OCI-LY7 (cell line): ENCODE measurements around the gene LMTK3. TPM values are rescaled to one million over a fixed set of nuclear protein-coding genes. Genes with fewer than 3 reads are reported as not detected.

ENCODE experiments used
- BruUV-seq: library from RNA; stranded (reverse); fragments of 400-500 nt; replicated peaks from 2 replicates; lab custom pipeline; 2021; lab: Mats Ljungman, UMichigan
- CTCF ChIA-PET: fragments of 300-600 bp; sonication (Branson Sonifier 250); formaldehyde crosslinking; loops from one replicate; lab custom pipeline; 2022; ENCODE audit warnings: antibody characterized with exemption; ENCODE audit not compliant: unreplicated experiment; lab: Charles Lee
- POLR2A ChIA-PET: fragments of 300-600 bp; sonication (Branson Sonifier 250); formaldehyde crosslinking; loops from one replicate; lab custom pipeline; 2022; ENCODE audit warnings: antibody characterized with exemption; lab: Charles Lee
- DNase-seq: peaks from one replicate; pipeline ENCODE4 v3.0.0-alpha.2; 2015; ENCODE audit warnings: low spot score
- H2AFZ ChIP-seq: fragments of 200-600 bp; sonication (generic), shearing (Covaris generic); 2 replicates; pipeline ENCODE4 v1.6.1; 2014; ENCODE audit warnings: mild to moderate bottlenecking, antibody characterized with exemption, low read length, moderate library complexity
- H3K27ac ChIP-seq: fragments of 200-600 bp; sonication (generic); 2 replicates; pipeline ENCODE4 v1.5.1; 2014; ENCODE audit warnings: mixed run types, low read depth, mild to moderate bottlenecking, moderate library complexity, low read length, inconsistent platforms; ENCODE audit not compliant: poor library complexity, severe bottlenecking
- H3K36me3 ChIP-seq: fragments of 200-600 bp; sonication (generic); 2 replicates; pipeline ENCODE4 v1.6.1; 2014; ENCODE audit warnings: mild to moderate bottlenecking, antibody characterized with exemption, low read length, moderate library complexity, mixed read lengths; ENCODE audit not compliant: insufficient read depth
- H3K4me1 ChIP-seq: fragments of 200-600 bp; sonication (generic); 2 replicates; pipeline ENCODE4 v1.5.1; 2014; ENCODE audit warnings: mild to moderate bottlenecking, low read length; ENCODE audit not compliant: insufficient read depth, poor library complexity, severe bottlenecking
- H3K4me2 ChIP-seq: fragments of 200-600 bp; sonication (generic); 2 replicates; pipeline ENCODE4 v1.6.1; 2014; ENCODE audit warnings: mild to moderate bottlenecking, low read length
- H3K4me3 ChIP-seq: fragments of 200-600 bp; sonication (generic); 2 replicates; pipeline ENCODE4 v1.5.1; 2014; ENCODE audit warnings: mild to moderate bottlenecking, low read depth, low read length; ENCODE audit not compliant: poor library complexity, severe bottlenecking
- H3K79me2 ChIP-seq: fragments of 200-600 bp; sonication (generic); 2 replicates; pipeline ENCODE4 v1.6.1; 2016; ENCODE audit warnings: low read depth, mild to moderate bottlenecking, low read length, moderate library complexity, mixed read lengths; ENCODE audit not compliant: insufficient read depth
- H3K9me2 ChIP-seq: fragments of 200-600 bp; sonication (generic); 2 replicates; pipeline ENCODE4 v1.6.1; 2016; ENCODE audit warnings: mild to moderate bottlenecking, low read length, mixed read lengths; ENCODE audit not compliant: insufficient read depth
- H3K9me3 ChIP-seq: fragments of 200-600 bp; sonication (generic); 2 replicates; pipeline ENCODE4 v1.6.1; 2014; ENCODE audit warnings: mild to moderate bottlenecking, mixed run types, low read length, mixed read lengths
- H4K20me1 ChIP-seq: fragments of 200-600 bp; sonication (generic); 2 replicates; pipeline ENCODE4 v1.6.1; 2014; ENCODE audit warnings: mild to moderate bottlenecking, antibody characterized with exemption, low read length, moderate library complexity, mixed read lengths; ENCODE audit not compliant: insufficient read depth
- CTCF ChIP-seq: fragments of 200-600 bp; sonication (generic); conservative IDR thresholded peaks from 2 replicates; pipeline ENCODE4 v1.5.1; 2014; ENCODE audit warnings: mild to moderate bottlenecking, antibody characterized with exemption, low read length, moderate library complexity, mixed read lengths
- EZH2phosphoT487 ChIP-seq: fragments of 200-600 bp; sonication (generic); IDR thresholded peaks from 2 replicates; pipeline ENCODE4 v1.6.1; 2018; ENCODE audit warnings: low read depth, borderline replicate concordance, mild to moderate bottlenecking, mixed run types, antibody characterized with exemption, low read length, moderate library complexity, mixed read lengths
- intact Hi-C: fragments of 100-400 bp; cut with micrococcal nuclease; formaldehyde crosslinking; loops from one replicate; pipeline ENCODE4 v1.10.0; 2022; ENCODE audit not compliant: unreplicated experiment
- total RNA-seq, 2 experiments: library from RNA; depleted of rRNA in 1 of 2; stranded (reverse); fragments of >200 nt in 1 of 2; shearing (Covaris generic) in 1 of 2; gene quantifications; 2 replicates each; pipeline ENCODE4 v1.2.3, GENCODE V29; 2014 to 2022

Gene LMTK3
- total RNA-seq, 2 experiments from 2014 or later, result 1.3 to 9.7 TPM

DNA sequence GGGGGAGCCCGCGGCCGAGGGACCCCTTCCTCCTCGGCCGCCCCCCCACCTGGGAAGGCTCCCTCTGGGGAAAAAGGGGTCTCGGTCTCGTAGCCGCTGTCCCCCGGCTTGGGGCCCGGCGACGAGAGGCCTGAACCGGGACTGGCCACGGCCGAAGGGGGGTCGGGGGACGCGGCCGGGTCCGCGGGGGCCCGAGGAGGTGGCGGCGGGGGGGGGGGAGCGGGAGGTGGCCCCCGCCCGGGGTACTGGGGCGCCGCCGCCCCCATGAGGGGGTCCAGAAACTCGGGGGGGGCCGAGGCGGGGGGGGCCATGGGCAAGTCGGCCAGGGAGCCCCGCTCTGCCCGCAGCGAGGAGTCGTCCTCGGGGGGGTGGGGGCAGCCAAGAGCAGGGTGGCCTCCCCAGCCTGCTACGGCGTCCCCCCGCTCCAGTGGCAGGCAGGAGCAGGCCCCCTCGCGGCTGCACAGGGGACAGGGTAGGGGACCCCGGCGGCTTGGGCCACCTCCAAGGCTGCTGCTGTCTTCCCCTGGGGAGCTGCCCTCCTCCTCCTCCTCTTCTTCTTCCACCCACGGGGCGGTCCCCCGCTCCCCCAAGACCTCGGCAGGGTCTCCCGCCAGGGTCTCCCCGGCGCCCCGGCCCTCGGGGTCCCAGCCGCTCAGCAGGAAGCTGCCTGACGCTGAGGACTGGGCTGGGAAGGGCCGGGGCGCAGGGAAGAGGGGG, 12.9 kb downstream of the LMTK3 start:
- no peaks in the 10 kb centered on the region for H3K9me2 ChIP-seq

GRCh38 chr19:48497728-48498594, 13.7 kb downstream of the LMTK3 start:
- CTCF ChIA-PET, result no interaction called here
- no peaks in the 10 kb centered on the region for H3K79me2 ChIP-seq
- H4K20me1 ChIP-seq, result no peaks in the 10 kb centered on the region
- H3K4me1 ChIP-seq, result peaks cover 20% of the 10 kb centered on the region
- DNase-seq, result no peak
- no peak overlapping the region for H2AFZ ChIP-seq
- H3K9me2 ChIP-seq, result no peaks in the 10 kb centered on the region
- H3K9me3 ChIP-seq, result no peaks in the 10 kb centered on the region
- TF ChIP-seq EZH2phosphoT487, result no peak
- TF ChIP-seq CTCF, result no peak
- H3K36me3 ChIP-seq, result no peaks in the 10 kb centered on the region
- POLR2A ChIA-PET, result no interaction called here
- no peak overlapping the region for H3K27ac ChIP-seq
- intact Hi-C loops, result no loop called here
- no peak overlapping the region for H3K4me2 ChIP-seq
- no TSS peak for BruUV-seq
- H3K4me3 ChIP-seq, result no peak overlapping the region

More for the DNA sequence above, 12.9 kb downstream of the LMTK3 start:
- CTCF ChIA-PET, result interaction anchor here (0.6 kb wide), 1 partner anchor 86 kb away, joined by 3 read pairs; no protein-coding TSS in a partner anchor
- no peak overlapping the region for H3K4me2 ChIP-seq
- H4K20me1 ChIP-seq, result no peaks in the 10 kb centered on the region
- no peaks in the 10 kb centered on the region for H3K9me3 ChIP-seq
- DNase-seq, result no peak
- H2AFZ ChIP-seq, result no peak overlapping the region
- no peaks in the 10 kb centered on the region for H3K79me2 ChIP-seq
- H3K4me3 ChIP-seq, result no peak overlapping the region
- TF ChIP-seq CTCF (no peak), EZH2phosphoT487 (no peak)
- peaks cover 20% of the 10 kb centered on the region for H3K4me1 ChIP-seq
- intact Hi-C loops, result no loop called here
- no TSS peak for BruUV-seq
- no peaks in the 10 kb centered on the region for H3K36me3 ChIP-seq
- no peak overlapping the region for H3K27ac ChIP-seq
- POLR2A ChIA-PET, result no interaction called here
